ENCODE data around the gene CDC42BPG.
A peak's percentile ranks its signal among the peaks of the same experiment; 100 is the strongest.

CDC42BPG gene

DNA sequence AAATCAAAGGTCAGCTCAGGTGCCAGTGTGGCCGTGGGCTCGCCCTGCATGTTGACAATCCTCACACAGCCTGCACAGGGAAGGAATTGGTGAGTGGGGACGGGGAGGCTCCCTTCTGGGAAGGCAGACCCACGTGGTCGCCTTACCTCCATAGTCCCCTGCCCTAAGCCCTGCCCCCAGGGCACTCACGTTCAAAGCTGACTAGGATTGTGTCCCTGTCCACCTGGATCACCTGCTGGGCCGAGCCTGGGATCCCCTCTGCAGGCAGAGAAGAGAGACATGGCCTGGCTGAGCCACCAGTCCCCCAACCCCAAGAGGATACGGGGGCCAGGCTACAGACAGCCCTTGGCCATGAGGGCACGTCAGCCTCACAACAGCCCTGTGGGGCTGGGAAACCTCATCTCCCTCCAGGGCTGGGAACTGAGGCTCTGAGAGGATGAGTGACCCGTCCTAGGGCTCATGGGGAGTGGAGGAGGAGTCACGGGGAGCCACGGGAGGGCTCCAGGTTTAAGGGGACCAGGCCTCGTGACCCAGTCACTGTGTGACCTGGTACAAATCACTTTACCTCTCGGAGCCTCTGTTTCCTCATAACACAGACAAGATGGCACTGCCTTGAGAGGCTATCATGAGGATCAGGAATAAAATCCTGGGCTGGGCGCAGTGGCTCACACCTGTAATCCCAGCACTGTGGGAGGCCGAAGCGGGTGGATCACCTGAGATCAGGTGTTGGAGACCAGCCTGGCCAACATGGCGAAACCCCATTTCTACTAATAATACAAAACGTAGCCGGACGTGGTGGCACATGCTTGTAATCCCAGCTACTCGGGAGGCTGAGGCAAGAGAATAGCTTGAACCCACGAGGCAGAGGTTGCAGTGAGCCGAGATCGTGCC is 54.0 kb downstream of the CDC42BPG start:
- no peak for DNase-seq (ENCODE audit: low read depth)

DNA sequence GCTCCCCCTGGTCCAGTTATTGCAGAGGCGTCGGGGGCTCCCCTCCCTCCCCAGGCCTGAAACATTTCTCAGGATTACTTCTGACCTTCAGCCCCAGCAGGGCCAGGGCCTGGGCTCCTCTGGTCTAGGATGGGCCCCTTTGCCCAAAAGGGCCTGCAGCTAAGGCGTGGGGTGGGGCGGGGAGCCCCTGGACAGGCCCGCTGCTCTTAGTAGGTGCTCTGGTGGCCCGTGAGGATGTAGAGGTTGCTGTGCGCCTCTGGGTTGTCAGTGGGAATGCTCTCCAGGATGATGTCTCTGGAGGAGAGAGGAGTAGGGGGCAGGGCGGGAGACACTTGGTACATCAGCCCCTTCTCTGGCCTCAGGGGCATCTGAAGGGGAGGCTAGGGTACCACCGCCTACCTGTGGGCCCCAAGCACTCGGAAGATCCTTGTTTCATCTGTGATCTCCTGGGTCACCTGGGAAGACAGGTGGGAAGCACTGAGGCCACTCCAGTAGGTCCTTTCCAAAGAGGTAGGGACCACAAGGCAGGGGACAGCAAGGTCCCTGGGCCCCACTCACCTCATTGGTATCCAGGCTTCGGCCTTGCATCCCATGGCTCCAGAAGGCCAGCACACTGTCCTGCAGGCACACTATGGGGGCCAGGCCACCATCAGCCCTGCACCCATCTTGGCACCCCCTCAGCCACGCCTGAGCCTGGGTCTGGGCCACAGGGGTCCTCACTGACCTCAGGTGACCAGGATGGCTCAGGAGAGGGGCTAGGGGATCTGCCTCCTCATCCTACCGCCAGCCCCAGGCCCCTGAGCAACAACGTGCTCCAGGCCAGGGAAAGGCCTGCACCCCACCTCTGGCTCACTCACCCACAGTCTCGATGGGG is 54.9 kb downstream of the CDC42BPG start:
- no peak for DNase-seq (ENCODE audit: low read depth)

DNA sequence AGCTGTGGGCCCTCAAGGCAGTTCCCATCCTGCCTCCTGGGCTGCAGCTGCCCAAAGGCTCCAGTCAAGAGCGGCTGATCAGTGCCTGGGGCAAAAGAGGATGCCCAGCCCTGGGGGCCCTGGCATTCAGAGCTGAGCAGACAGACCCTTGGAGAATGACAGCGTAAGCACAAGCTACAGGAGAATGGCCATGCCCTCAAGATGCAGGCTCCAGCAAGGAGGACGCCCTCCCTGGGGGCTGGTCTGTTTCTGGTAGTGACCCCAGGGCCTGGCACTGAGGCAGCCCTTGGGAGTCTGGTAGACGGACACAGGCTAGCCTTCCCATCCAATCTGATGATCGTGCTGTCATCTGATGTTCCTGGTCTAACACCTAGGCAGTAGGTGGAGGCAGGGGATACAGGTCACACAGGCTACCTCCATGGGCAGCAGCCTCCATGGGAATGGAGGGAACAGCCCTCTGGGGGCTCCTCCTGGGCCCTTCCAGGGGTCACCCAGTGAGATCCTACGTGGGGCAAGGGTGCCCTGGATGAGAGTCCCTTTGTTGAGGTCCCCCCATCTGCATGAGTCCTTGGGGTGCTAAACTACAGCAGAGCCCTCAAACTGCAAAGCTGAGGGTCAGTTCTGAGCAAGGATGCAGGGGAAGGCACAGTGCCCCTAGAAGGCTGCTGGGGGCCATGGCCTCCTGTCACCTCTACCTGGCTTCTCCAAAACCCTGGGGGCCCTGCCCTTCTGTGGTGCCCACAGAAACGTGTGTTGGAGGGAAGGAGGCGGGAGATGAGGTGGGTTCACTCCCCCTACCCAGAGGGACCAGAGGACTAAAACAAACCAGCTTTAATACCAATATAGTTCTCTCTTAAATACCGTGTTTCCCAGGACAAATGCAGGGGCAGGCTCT is 55.9 kb downstream of the CDC42BPG start:
- no peak for DNase-seq (ENCODE audit: low read depth)

DNA sequence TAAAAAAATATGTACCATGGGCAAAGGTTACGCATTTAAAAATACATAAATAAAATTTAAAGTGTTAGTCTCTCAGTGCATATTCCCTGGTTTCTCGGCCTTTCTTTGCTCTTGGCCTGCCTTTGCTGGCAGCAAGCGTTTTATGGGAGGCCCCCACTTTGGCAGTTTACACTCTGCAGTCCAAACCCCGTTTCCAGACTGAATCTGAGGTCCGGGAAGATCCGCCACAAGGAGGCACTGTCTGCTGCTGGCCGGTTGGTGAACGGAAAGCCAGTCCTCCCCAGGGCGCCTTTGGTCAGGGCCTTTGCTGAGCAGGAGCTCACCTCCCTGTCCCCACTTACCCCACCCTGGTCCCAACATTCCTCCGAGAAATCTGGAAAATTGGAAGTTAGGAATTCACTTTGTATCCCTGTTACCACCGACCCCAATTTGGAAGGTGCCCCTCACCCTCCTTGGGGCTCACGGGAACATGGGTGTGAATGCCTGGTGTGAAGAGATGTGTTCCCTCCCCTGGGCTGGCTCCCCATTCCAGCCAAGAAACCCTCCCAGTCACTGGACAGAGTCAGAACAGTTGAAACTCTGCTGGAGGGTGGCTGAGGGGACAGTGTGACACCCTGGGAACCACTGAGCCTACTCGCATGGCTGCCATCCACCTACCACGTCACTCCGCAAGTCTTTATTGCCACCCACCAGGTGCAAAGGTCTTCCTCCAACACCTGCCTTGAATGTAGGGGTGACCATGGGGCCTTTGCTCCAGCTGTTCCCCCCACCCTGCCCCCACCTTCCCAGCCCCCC is 56.7 kb downstream of the CDC42BPG start:
- DNase-seq (ENCODE audit: low read depth): no peak

DNA sequence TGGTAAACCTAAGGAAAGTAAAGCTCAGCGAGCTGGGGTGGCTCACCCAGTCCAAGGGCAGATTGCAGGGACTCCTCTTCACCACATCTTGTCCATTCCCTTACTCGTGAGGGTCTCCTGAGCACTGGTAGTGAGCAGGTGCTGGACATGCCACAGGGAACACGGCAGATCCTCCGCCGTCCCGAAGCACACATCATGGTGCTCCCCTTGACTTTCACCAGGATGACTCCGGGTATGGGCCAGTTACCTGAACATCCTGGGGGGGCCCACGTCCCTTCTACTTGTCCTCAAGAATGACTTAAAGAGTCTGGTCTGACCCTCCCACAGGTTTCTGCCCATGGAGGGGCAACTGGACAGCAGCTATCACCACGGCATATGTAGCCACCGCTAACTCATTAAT is 58.1 kb downstream of the CDC42BPG start:
- DNase-seq (ENCODE audit: low read depth): no peak

DNA sequence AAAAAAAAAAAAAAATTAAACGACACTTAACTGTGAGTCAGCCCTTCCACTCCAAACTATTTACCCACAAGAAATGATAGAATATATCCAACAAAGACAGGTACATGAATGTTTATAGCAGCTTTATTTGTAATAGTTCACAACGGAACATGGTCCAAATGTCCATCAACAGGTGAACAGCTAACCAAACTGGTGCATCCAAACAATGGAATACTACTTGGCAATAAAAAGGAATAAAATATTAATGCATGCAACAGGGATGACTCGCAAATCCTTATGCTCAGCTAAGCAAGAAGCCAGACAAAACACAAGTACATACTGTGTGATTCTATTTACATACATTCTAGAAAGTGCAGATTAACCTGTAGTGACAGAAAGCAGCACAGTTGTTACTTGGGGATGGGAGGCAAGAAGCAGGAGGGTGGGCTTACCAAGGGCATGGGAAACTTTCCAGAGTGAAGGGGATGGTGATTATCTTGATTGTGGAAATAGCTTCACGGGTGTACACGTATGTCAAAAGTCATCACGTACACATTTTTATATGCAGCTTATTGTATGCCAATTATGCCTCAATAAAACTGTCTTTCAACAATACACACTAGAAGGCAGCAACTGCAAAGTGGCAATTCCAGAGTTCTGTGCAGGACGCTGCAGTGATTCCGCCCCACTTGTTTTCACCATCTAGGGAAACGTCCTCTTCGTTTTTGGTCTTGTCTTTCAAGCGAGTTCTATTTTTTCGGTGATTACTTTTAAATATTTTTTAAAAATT is 59.5 kb downstream of the CDC42BPG start:
- DNase-seq (ENCODE audit: low read depth): no peak

DNA sequence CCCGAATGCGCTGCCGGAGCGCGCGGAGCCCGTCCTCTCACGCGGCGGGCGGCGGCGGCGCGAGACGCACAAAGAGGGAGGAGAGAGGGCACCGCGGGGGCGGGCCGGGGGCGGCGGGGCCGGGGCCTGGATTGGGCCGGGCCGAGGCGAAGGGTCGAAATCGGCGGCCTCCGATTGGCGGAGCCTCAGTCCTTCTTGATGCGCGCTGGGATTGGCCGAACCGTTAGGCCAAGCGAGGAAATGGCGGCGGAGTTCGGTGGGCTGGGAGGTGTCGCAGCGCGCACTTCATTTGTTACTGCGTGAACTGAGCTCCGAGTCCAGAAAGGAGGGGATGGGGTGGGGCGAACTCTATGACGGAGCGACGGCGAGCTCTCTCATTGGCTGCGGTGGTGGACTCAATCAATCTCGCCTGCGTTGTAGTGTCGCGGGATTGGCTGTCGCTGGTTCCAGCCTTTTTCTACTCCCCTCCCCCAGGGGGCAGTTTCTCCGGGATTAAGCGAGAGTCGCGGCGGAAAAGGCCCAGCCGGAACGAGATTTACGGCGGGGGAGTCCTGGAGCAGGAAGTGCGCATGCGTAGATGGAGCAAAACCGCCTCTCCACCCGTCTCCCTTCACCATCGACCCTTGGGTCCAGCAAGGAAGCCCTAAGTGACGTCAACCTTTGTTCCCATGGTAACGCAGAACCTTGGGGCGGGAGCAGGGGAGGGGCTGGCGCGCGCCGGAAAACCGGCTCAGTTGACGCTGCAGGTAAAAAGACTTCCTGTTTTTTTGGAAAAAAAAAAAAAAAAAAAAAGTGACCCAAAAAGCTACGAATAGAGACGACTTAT is 65.8 kb downstream of the CDC42BPG start, which contains the start of gene SF1:
Gene SF1, minus strand, starts transcription at position 70 of the 826 bp plus-strand sequence. CDS start 150 bp downstream, outside the sequence.
- DNase-seq (ENCODE audit: low read depth): peak; percentile 97

DNA sequence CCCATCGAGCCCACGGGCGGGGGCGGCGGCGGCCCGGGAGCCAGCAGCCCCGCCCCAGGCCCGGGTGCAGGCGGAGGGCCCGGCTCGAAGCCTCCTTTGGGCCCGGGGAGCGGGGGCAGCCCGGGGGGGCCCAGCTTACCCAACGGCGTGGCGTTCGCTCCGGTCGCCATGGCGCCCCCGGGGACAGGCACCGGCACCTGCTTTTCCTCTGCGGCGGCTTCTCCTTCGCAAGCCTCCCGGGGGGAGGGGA is 66.3 kb downstream of the CDC42BPG start:
- no peak for DNase-seq (ENCODE audit: low read depth)

DNA sequence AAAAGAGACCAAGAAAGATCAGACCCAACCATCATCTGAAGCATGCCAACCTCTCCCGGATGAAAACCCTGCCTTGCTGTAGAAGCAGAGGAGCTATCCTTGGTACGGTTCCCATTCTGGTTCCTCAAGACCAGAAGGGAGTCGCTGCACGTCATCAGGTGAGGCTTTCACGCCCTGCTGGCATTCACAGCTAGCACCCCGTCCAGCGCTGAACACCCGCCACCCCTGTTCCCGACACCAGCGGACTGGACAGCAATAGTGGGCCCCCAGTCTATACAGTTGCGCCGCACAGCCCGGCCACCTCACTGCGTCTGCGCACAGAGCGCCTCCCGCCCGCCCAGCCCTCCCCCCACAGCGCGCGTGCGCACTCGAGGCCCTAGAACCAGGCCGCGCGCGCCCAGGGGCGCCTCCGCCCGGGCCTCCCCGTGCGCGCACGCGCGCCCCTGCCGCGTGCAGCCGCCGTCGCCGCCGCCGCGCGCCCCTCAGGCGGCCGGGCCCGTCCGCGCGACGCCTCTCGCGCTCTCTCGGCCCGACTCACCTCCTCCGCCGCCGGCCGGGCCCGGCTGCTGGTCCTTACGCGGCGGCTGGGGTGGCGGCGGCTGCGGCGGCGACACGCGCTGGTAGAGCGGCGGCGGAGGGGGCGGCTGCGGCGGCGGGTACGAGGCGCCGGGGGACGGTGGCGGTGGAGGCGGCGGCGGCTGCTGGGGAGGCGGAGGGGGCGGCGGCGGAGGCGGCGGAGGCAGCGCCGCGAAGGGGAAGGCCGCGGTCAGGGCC is 66.8 kb downstream of the CDC42BPG start:
- DNase-seq (ENCODE audit: low read depth): peak; percentile 77

DNA sequence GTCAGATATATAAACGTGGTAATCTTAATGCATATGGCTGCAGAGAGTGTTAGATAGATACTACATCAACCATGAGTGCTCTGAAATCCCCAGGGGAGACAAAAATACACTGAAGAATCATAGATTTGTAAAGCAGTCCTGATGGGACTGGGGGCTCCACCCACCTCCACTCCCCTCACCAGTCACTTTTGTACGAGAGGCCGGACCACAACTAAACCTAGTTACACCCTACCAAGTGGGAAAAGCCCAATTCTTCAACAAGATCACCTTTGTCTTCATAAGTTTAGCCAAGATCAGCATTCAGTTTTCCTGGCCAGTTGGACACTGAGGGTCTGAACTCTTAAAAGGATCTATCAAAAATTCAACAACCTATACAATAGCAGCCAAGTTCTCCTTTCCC is 67.6 kb downstream of the CDC42BPG start:
- no peak for DNase-seq (ENCODE audit: low read depth)

DNA sequence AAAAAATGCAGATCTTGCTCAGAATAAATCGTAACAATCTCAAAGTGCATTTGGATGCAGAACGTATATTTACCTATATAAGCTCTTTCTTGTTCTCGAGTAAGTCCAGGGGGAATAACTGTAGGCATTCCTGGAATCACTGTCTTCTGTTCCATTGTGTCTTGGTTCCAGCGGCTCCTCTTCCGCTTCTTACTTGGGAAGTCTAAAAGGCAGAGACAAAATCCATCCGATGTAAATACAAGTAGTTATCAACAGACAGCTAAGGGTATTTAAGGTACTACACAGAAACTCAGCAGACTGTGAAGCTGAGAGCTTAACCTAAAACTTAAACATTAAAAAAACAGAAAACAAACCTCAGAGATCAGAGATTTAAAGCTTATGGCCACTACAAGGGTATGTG is 68.0 kb downstream of the CDC42BPG start:
- DNase-seq (ENCODE audit: low read depth): no peak

DNA sequence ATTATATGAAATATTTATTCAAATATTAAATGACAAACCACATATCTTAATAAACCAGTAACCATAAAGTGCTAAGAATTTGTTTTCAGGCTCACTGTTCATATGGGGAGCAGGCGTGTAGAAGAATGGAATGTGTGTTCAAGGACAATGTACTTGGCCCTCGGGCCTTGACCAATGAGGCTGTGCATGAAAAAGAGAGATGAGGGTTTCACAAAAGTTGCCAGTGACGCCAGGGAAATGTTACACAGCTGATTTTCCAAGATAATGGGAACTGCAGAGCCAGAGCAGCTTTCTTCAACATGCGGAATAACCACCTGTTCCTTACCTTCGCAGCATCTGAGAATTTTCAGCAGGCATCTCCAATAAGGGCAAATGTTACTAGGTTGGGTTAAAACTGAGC is 70.3 kb downstream of the CDC42BPG start:
- no peak for DNase-seq (ENCODE audit: low read depth)
